ENCODE measurements around the gene WDR31.
A peak's percentile ranks its signal among the peaks of the same experiment; 100 is the strongest.
"Not testable (repeated sequence)": the region's sequence is repeated elsewhere in the genome, so short reads cannot be mapped to it uniquely, and the experiment has no call there.

Gene WDR31

GRCh38 chr9:113340011-113340699 lies at the start of gene WDR31:
Gene WDR31, minus strand, starts transcription at chr9:113340275. Its CDS starts 8,253 bp downstream, at chr9:113332022.
- peak within 1 kb of the TSS; percentile 81 for H3K27ac ChIP-seq (ENCODE audit: low read length)

GRCh38 chr9:113389451-113389850 lies 49.4 kb upstream of the WDR31 start:
- H3K36me3 ChIP-seq (ENCODE audit: control insufficient read depth in 1 of 2, insufficient read depth in 2 of 2, low read length in 2 of 2): peaks cover 40 to 78% of the 10 kb centered on the region in 2 donors
- H3K27me3 ChIP-seq (ENCODE audit: low read depth, low read length): no peaks in the 10 kb centered on the region
- no peaks in the 10 kb centered on the region for H3K4me1 ChIP-seq (ENCODE audit: control insufficient read depth in 1 of 2, insufficient read depth in 2 of 2, low read length in 2 of 2)
- no peaks in the 10 kb centered on the region for H3K9me3 ChIP-seq (ENCODE audit: control insufficient read depth in 1 of 2, low read length in 2 of 2)
- H3K4me3 ChIP-seq (ENCODE audit: low read depth in 1 of 2, low read length in 2 of 2): no peak overlapping the region
- H3K27ac ChIP-seq (ENCODE audit: low read length): no peak overlapping the region

More at GRCh38 chr9:113340011-113340699, at the start of gene WDR31:
- Histone ChIP-seq H3K27me3 (ENCODE audit: low read depth, low read length) (no peaks in the 10 kb centered on the region), H3K4me3 (ENCODE audit: low read depth in 1 of 2, low read length in 2 of 2) (peak within 1 kb of the TSS; percentile 79 to 84), H3K36me3 (ENCODE audit: control insufficient read depth in 1 of 2, insufficient read depth in 2 of 2, low read length in 2 of 2) (no peaks in the 10 kb centered on the region), H3K9me3 (ENCODE audit: control insufficient read depth in 1 of 2, low read length in 2 of 2) (no peaks in the 10 kb centered on the region), H3K4me1 (ENCODE audit: control insufficient read depth in 1 of 2, insufficient read depth in 2 of 2, low read length in 2 of 2) (peaks cover 0 to 25% of the 10 kb centered on the region in 2 donors)

GRCh38 chr9:113388833-113389232 lies 48.8 kb upstream of the WDR31 start:
- no peaks in the 10 kb centered on the region for H3K9me3 ChIP-seq (ENCODE audit: control insufficient read depth in 1 of 2, low read length in 2 of 2)
- no peak overlapping the region for H3K4me3 ChIP-seq (ENCODE audit: low read depth in 1 of 2, low read length in 2 of 2)
- H3K4me1 ChIP-seq (ENCODE audit: control insufficient read depth in 1 of 2, insufficient read depth in 2 of 2, low read length in 2 of 2): no peaks in the 10 kb centered on the region
- no peaks in the 10 kb centered on the region for H3K27me3 ChIP-seq (ENCODE audit: low read depth, low read length)
- H3K27ac ChIP-seq (ENCODE audit: low read length): no peak overlapping the region
- H3K36me3 ChIP-seq (ENCODE audit: control insufficient read depth in 1 of 2, insufficient read depth in 2 of 2, low read length in 2 of 2): peaks cover 40 to 78% of the 10 kb centered on the region in 2 donors

DNA sequence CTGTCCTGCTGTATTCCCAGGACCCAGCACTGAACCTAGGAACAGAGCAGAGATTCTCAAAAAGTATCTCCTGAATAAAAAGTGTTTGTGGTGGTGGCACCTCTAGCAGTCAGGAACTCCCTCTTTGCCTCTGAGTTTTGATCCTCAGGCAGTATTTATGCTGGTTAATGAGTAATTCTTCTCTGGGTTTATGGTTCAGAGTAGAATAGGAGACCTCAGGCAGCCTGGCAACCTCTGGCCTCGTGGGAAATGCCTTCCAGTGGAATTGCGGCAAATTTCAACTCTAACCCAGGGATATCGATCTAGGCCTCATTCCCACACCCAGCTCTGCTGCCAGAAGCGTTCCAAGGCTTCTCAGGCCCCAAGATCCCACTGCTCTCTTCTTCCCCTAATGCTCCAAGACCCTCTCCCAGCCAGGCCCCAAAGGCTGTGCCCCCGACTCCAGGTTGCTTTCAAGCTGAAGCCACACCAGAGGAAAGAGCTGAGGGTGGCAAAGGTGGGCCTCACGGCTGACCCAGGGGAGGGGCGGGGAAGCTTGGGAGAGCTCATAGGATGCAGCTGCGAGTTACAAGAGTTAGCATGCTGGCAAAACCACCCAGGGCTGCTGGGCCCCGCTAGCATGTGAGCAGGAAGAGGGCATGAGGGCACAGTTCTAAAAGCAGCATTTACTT lies 47.6 kb upstream of the WDR31 start:
- H3K27ac ChIP-seq (ENCODE audit: low read length): no peak overlapping the region
- H3K36me3 ChIP-seq (ENCODE audit: control insufficient read depth in 1 of 2, insufficient read depth in 2 of 2, low read length in 2 of 2): peaks cover 40 to 70% of the 10 kb centered on the region in 2 donors
- H3K9me3 ChIP-seq (ENCODE audit: control insufficient read depth in 1 of 2, low read length in 2 of 2): no peaks in the 10 kb centered on the region
- no peak overlapping the region for H3K4me3 ChIP-seq (ENCODE audit: low read depth in 1 of 2, low read length in 2 of 2)
- H3K4me1 ChIP-seq (ENCODE audit: control insufficient read depth in 1 of 2, insufficient read depth in 2 of 2, low read length in 2 of 2): no peaks in the 10 kb centered on the region
- no peaks in the 10 kb centered on the region for H3K27me3 ChIP-seq (ENCODE audit: low read depth, low read length)

- Histone ChIP-seq H3K4me3 (ENCODE audit: low read depth in 1 of 2, low read length in 2 of 2) (no peak overlapping the region), H3K4me1 (ENCODE audit: control insufficient read depth in 1 of 2, insufficient read depth in 2 of 2, low read length in 2 of 2) (no peaks in the 10 kb centered on the region), H3K9me3 (ENCODE audit: control insufficient read depth in 1 of 2, low read length in 2 of 2) (no peaks in the 10 kb centered on the region), H3K27me3 (ENCODE audit: low read depth, low read length) (no peaks in the 10 kb centered on the region), H3K27ac (ENCODE audit: low read length) (no peak overlapping the region), H3K36me3 (ENCODE audit: control insufficient read depth in 1 of 2, insufficient read depth in 2 of 2, low read length in 2 of 2) (peaks cover 38 to 61% of the 10 kb centered on the region in 2 donors)
Measured at GRCh38 chr9:113386571-113387393, 46.7 kb upstream of the WDR31 start.

GRCh38 chr9:113381909-113382411 lies 41.9 kb upstream of the WDR31 start:
- H3K27ac ChIP-seq (ENCODE audit: low read length): no peak overlapping the region
- H3K36me3 ChIP-seq (ENCODE audit: control insufficient read depth in 1 of 2, insufficient read depth in 2 of 2, low read length in 2 of 2): peaks cover 3 to 13% of the 10 kb centered on the region in 2 donors
- no peaks in the 10 kb centered on the region for H3K27me3 ChIP-seq (ENCODE audit: low read depth, low read length)
- no peak overlapping the region for H3K4me3 ChIP-seq (ENCODE audit: low read depth in 1 of 2, low read length in 2 of 2)
- peaks cover 0 to 4% of the 10 kb centered on the region in 2 donors for H3K4me1 ChIP-seq (ENCODE audit: control insufficient read depth in 1 of 2, insufficient read depth in 2 of 2, low read length in 2 of 2)
- no peaks in the 10 kb centered on the region for H3K9me3 ChIP-seq (ENCODE audit: control insufficient read depth in 1 of 2, low read length in 2 of 2)

DNA sequence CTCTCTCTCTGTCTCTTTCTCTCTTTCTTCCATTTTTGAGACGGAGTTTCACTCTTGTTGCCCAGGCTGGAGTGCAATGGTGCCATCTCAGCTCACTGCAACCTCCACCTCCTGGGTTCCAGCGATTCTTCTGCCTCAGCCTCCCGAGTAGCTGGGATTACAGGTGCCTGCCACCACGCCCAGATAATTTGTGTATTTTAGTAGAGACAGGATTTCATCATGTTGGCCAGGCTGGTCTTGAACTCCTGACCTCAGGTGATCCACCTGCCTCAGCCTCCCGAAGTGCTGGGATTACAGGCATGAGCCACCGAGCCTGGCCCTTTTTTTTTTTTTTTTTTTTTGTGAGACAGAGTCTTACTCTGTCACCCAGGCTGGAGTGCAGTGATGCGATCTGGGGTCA lies 41.4 kb upstream of the WDR31 start:
- H3K4me3 ChIP-seq (ENCODE audit: low read depth in 1 of 2, low read length in 2 of 2); H3K27ac ChIP-seq (ENCODE audit: low read length); H3K4me1 ChIP-seq (ENCODE audit: control insufficient read depth in 1 of 2, insufficient read depth in 2 of 2, low read length in 2 of 2); H3K9me3 ChIP-seq (ENCODE audit: control insufficient read depth in 1 of 2, low read length in 2 of 2); H3K27me3 ChIP-seq (ENCODE audit: low read depth, low read length); H3K36me3 ChIP-seq (ENCODE audit: control insufficient read depth in 1 of 2, insufficient read depth in 2 of 2, low read length in 2 of 2): not testable (repeated sequence)

- Histone ChIP-seq H3K4me3 (ENCODE audit: low read depth in 1 of 2, low read length in 2 of 2) (no peak overlapping the region), H3K27me3 (ENCODE audit: low read depth, low read length) (no peaks in the 10 kb centered on the region), H3K4me1 (ENCODE audit: control insufficient read depth in 1 of 2, insufficient read depth in 2 of 2, low read length in 2 of 2) (peaks cover 0 to 5% of the 10 kb centered on the region in 2 donors), H3K9me3 (ENCODE audit: control insufficient read depth in 1 of 2, low read length in 2 of 2) (no peaks in the 10 kb centered on the region), H3K36me3 (ENCODE audit: control insufficient read depth in 1 of 2, insufficient read depth in 2 of 2, low read length in 2 of 2) (peaks cover 0 to 4% of the 10 kb centered on the region in 2 donors), H3K27ac (ENCODE audit: low read length) (no peak overlapping the region)
Measured at GRCh38 chr9:113380869-113381378, 40.8 kb upstream of the WDR31 start.

GRCh38 chr9:113379829-113380210 lies 39.7 kb upstream of the WDR31 start:
- peaks cover 0 to 13% of the 10 kb centered on the region in 2 donors for H3K4me1 ChIP-seq (ENCODE audit: control insufficient read depth in 1 of 2, insufficient read depth in 2 of 2, low read length in 2 of 2)
- H3K36me3 ChIP-seq (ENCODE audit: control insufficient read depth in 1 of 2, insufficient read depth in 2 of 2, low read length in 2 of 2); H3K27ac ChIP-seq (ENCODE audit: low read length); H3K27me3 ChIP-seq (ENCODE audit: low read depth, low read length); H3K9me3 ChIP-seq (ENCODE audit: control insufficient read depth in 1 of 2, low read length in 2 of 2); H3K4me3 ChIP-seq (ENCODE audit: low read depth in 1 of 2, low read length in 2 of 2): not testable (repeated sequence)

DNA sequence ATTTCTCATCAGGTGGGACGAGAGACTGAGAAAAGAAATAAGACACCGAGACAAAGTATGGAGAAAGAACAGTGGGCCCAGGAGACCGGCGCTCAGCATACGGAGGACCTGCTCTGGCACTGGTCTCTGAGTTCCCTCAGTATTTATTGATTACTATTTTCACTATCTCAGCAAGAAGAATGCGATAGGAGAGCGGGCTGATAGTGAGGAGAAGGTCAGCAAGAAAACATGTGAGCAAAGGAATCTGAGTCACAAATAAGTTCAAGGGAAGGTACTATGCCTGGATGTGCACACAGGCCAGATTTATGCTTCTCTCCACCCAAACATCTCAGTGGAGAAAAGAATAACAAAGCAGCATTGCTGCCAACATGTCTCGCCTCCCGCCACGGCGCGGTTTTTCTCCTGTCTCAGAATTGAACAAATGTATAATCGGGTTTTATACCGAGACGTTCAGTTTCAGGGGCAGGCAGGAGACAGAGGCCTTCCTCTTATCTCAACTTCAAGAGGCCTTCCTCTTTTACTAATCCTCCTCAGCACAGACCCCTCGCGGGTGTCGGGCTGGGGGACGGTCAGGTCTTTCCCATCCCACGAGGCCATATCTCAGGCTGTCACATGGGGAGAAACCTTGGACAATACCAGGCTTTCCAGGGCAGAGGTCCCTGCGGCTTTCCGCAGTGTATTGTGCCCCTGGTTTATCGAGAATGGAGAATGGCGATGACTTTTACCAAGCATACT lies 39.2 kb upstream of the WDR31 start:
- not testable (repeated sequence) for H3K36me3 ChIP-seq (ENCODE audit: control insufficient read depth in 1 of 2, insufficient read depth in 2 of 2, low read length in 2 of 2); H3K4me3 ChIP-seq (ENCODE audit: low read depth in 1 of 2, low read length in 2 of 2); H3K27ac ChIP-seq (ENCODE audit: low read length); H3K9me3 ChIP-seq (ENCODE audit: control insufficient read depth in 1 of 2, low read length in 2 of 2); H3K27me3 ChIP-seq (ENCODE audit: low read depth, low read length)
- peaks cover 0 to 13% of the 10 kb centered on the region in 2 donors for H3K4me1 ChIP-seq (ENCODE audit: control insufficient read depth in 1 of 2, insufficient read depth in 2 of 2, low read length in 2 of 2)
